OCI-LY7 (cell line): ENCODE measurements around the gene ZCCHC3.

Source experiments
- EZH2phosphoT487 ChIP-seq: fragments of 200-600 bp; sonication (generic); IDR thresholded peaks from 2 replicates; pipeline ENCODE4 v1.6.1; 2018; ENCODE audit warnings: low read depth, borderline replicate concordance, mild to moderate bottlenecking, mixed run types, antibody characterized with exemption, low read length, moderate library complexity, mixed read lengths
- TF ChIP-seq, protein P1 (sequence below): fragments of 200-600 bp; sonication (generic); conservative IDR thresholded peaks from 2 replicates; pipeline ENCODE4 v1.5.1; 2014; ENCODE audit warnings: mild to moderate bottlenecking, antibody characterized with exemption, low read length, moderate library complexity, mixed read lengths

DNA sequence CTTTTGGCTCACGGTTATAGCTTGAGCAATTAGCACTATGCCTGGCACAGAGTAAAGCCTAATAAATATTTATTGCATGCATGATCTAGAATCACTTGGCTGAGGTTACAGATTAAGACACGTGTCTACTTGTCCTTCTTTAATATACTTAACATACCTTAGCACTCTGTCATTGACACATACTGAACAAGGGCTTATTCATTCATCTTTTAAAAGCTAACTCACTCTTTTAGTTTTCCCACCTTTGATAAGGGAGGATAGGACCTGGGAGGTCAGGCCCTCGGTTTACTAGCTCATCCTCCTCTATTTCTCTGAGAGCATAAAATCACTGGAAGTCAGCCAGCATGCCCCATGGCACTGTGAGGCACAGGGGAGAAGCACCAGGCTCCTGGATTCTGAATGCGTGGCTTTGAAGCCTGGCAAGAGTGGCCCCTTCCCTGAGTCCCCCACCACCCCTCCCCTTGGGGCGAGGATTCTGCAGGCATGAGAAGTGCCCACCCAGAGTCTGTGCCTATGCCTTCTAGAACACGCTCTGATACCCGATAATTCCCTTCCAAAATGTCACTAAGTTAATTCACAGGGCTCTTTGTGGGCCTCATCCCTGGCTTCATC, 11.2 kb downstream of the ZCCHC3 start:
- TF ChIP-seq, protein P1, sequence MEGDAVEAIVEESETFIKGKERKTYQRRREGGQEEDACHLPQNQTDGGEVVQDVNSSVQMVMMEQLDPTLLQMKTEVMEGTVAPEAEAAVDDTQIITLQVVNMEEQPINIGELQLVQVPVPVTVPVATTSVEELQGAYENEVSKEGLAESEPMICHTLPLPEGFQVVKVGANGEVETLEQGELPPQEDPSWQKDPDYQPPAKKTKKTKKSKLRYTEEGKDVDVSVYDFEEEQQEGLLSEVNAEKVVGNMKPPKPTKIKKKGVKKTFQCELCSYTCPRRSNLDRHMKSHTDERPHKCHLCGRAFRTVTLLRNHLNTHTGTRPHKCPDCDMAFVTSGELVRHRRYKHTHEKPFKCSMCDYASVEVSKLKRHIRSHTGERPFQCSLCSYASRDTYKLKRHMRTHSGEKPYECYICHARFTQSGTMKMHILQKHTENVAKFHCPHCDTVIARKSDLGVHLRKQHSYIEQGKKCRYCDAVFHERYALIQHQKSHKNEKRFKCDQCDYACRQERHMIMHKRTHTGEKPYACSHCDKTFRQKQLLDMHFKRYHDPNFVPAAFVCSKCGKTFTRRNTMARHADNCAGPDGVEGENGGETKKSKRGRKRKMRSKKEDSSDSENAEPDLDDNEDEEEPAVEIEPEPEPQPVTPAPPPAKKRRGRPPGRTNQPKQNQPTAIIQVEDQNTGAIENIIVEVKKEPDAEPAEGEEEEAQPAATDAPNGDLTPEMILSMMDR, result no peak
- no peak for TF ChIP-seq EZH2phosphoT487
